SU-DHL-6 (cell line): ENCODE measurements around the gene PGM1.
A peak's percentile ranks its signal among the peaks of the same experiment; 100 is the strongest.

Experiments
- EZH2phosphoT487 ChIP-seq: fragments of 200-600 bp; sonication (generic), shearing (Covaris generic); conservative IDR thresholded peaks from 2 replicates; pipeline ENCODE4 v1.6.1; 2018; ENCODE audit warnings: mild to moderate bottlenecking, antibody characterized with exemption, low read length, moderate library complexity, mixed read lengths
- TF ChIP-seq, protein P1 (sequence below): fragments of 200-600 bp; sonication (generic); IDR thresholded peaks from one replicate; pipeline ENCODE4 v1.5.1; 2017; ENCODE audit warnings: antibody characterized with exemption, mild to moderate bottlenecking, low read length, moderate library complexity; ENCODE audit not compliant: insufficient read depth, poor library complexity, severe bottlenecking

DNA sequence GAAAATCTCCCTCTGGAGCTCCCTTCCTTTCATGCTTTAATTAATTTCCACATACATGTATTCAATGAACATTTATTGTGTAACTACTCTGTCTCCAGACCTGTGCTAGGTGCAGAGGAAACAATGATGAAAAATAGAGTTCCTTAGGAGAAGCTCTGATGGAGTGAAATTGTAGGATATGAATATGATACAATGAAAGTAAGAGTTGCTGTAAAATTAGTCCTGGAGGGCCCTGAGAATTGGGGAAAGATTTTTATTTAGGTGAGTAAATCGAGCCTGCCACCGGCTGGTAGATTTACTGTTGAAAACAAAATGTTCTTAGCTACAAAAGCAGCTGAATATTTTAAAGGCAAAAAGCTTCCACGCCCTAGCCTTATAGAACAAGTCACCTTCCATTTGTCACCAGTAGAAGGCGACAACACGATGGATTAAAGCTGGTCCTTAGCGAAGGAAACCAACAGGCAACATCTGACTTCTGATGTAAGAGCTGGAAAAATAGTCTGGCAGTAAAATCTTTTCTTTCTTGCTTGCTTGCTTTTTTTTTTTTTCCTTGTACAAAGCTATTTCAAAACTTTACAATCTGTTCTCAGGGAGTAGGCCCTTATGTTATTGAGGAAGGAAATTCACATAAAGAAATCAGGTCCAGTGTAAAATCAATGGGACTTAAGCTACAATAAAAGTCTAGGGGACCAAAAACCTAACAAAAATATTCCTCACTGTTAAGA, 98.7 kb downstream of the PGM1 start:
- TF ChIP-seq, protein P1, sequence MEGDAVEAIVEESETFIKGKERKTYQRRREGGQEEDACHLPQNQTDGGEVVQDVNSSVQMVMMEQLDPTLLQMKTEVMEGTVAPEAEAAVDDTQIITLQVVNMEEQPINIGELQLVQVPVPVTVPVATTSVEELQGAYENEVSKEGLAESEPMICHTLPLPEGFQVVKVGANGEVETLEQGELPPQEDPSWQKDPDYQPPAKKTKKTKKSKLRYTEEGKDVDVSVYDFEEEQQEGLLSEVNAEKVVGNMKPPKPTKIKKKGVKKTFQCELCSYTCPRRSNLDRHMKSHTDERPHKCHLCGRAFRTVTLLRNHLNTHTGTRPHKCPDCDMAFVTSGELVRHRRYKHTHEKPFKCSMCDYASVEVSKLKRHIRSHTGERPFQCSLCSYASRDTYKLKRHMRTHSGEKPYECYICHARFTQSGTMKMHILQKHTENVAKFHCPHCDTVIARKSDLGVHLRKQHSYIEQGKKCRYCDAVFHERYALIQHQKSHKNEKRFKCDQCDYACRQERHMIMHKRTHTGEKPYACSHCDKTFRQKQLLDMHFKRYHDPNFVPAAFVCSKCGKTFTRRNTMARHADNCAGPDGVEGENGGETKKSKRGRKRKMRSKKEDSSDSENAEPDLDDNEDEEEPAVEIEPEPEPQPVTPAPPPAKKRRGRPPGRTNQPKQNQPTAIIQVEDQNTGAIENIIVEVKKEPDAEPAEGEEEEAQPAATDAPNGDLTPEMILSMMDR, result peak; percentile 49
- TF ChIP-seq EZH2phosphoT487, result no peak
